ENCODE data around the gene LY6G5B.

DNA sequence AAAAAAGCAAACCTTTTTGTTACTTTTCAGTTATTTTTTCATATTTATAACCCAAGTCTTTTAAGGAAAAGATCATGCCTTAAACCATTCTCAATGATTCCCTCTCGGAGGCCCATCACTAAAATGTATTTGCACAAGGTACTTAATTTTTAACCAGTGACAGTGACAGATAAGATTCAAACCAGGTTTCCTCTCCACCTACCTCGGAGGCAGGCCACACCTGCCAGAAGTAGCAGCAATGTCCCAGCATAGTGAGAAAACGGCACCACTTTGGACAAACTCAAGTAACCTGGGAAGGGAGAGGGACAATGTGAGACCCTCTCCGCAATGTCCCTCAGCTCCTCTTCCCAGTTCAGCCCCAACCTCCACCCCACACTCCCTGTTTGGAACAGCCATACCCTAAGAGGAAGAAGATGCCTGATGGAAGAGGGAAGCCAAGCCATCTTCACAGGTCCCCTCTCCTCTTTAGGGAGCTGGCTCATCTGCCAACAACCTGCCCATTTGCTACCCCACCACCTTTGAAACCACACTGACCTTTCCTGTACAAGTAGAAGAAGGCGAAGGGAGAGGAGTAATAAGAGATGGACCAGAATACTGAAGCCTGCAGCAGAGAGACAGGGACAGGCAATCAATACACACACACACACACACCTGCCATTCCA, 31.1 kb downstream of the LY6G5B start:
- no peak for TF ChIP-seq SIN3A (IDR thresholded peaks at IDR 0.05; ENCODE audit: borderline replicate concordance, insufficient read depth, low read length)
- TF ChIP-seq POLR2AphosphoS5 (IDR thresholded peaks at IDR 0.05; ENCODE audit: low read depth, low read length): no peak
- no peak for TF ChIP-seq TAF1 (IDR thresholded peaks at IDR 0.05; ENCODE audit: borderline replicate concordance, insufficient read depth, low read length)
- TF ChIP-seq, protein P1, sequence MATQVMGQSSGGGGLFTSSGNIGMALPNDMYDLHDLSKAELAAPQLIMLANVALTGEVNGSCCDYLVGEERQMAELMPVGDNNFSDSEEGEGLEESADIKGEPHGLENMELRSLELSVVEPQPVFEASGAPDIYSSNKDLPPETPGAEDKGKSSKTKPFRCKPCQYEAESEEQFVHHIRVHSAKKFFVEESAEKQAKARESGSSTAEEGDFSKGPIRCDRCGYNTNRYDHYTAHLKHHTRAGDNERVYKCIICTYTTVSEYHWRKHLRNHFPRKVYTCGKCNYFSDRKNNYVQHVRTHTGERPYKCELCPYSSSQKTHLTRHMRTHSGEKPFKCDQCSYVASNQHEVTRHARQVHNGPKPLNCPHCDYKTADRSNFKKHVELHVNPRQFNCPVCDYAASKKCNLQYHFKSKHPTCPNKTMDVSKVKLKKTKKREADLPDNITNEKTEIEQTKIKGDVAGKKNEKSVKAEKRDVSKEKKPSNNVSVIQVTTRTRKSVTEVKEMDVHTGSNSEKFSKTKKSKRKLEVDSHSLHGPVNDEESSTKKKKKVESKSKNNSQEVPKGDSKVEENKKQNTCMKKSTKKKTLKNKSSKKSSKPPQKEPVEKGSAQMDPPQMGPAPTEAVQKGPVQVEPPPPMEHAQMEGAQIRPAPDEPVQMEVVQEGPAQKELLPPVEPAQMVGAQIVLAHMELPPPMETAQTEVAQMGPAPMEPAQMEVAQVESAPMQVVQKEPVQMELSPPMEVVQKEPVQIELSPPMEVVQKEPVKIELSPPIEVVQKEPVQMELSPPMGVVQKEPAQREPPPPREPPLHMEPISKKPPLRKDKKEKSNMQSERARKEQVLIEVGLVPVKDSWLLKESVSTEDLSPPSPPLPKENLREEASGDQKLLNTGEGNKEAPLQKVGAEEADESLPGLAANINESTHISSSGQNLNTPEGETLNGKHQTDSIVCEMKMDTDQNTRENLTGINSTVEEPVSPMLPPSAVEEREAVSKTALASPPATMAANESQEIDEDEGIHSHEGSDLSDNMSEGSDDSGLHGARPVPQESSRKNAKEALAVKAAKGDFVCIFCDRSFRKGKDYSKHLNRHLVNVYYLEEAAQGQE (IDR thresholded peaks at IDR 0.05; ENCODE audit: insufficient read depth in 1 of 2, low read depth in 2 of 2, low read length in 2 of 2): no peak
